Measurements from ENCODE around the gene GLG1.
"Not testable (repeated sequence)": the region's sequence is repeated elsewhere in the genome, so short reads cannot be mapped to it uniquely, and the experiment has no call there.

The GLG1 gene

DNA sequence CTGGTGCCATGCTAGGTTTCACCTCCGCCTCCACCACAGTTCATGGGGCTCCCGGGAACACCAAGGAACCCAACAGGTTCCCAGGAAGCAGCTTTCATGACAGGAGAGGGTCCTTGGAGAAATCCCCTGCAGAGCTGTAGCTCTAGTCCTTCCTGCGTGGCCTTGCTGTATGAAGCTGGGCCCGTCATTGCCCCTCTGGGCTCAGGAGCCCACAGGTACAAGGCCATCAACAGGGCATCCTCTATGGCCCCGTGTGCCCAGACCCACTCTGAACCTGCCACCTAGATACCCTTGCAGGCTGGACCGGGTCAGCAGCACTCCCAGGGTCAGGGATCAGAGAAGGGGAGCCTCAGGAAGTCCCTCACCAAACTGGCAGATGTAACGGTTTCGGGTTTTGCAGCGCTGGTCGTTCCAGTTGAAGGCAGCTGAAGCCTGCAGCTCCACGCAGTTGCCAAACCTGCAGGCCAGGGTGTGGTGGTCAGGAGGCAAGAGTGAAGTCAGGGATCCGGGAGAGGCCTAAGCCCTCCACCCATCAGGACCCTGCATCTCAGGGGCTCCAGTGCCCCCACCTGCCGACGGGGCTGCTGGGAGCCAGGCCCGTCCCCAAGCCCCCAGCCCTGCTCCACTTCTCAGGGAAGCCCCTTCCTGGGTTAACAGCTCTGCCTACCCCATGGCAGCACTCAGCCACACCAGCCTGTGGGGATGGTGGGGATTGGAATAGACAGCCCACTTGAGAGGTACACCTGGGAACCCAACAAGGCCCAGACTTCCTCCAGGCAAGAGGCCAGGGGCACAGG lies 197.5 kb downstream of the GLG1 start:
- not testable (repeated sequence) for DNase-seq (ENCODE audit: low read depth in 3 of 3)

DNA sequence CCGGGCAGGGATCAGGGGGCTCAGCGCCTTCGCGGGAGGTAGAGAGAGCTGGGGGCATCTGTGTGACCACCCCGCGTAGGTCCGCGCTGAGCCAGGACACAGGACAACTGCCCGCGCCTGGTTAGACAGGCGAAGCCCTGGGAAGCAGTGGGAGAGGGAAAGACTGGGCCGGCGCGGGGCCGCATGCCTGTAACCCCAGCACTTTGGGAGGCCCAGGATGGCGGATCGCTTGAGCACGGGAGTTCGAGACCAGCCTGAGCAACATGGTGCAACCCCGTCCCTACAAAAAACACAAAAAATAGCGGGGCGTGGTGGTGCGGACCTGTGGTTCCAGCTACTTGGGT lies 199.6 kb downstream of the GLG1 start:
- not testable (repeated sequence) for DNase-seq (ENCODE audit: low read depth in 3 of 3)

DNA sequence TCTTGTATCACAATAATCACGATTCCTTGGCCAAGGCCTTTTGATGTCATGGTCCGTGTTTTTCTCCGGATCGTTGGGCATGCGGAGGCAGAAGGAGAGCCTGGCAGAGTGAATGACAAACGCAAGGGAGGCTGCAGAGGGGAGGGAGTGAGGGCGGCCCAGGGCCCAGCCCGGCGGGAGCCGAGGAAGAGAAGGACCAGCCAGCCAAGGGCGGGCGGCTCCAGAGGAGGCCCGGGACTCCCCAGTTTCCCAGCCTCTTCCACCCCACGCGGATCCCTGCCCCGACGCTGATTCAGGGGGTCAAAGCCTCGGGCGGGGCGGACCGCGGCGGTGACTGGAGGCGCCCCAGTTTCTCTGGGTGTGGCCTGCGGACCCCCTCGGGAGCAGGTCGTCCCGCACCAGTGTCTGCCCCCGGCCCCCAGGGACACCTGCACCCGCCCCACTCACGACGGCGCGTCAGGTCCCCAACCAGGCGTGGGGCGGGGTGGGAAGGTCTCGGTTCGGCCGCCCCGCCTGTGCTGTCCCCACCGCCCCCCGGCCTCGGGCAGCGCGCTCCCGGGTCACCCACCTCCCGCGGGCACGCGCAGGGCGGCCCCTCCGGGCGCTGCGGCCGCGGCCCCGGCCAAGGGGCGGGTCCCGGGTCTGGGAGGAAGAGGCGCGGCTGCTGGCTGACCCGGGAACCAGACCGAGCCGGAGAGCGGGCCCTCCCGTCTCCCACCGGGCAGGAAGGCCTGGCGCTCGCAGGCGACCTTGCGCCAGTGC lies 200.1 kb downstream of the GLG1 start:
- DNase-seq (ENCODE audit: low read depth in 3 of 3) = not testable (repeated sequence)

DNA sequence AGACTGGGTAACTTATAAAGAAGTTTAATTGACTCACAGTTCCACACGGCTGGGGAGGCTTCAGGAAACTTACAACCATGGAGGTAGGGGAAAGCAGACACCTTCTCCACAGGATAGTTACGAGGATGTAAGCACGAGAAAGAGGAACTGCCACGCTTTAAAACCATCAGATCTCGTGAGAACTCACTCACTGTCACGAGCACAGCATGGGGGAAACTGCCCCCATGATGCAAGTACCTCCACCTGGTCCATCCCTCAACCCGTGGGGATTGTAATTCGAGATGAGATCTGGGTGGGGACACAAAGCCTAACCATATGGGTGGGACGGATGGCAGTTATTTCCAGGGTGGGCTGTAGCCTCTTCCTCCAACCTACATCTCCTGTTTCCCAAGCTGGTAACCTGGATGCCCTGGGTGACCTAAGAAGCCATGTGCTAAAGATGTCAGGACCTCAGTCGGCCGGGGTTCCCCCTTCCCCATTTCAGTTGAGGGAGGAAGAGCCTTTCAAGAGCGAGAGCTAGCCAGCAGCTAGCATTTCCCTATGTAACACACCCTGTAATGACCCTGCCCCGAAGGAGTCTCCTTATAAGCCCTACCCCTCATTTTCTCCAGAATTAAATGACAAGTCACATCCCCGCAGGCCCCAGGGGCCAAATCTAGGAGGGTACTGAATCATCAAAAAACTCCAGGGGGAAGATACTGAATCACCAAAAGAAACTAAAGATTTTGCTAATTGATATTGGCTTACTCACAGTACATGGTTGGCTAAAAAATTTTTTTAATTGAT lies 202.6 kb downstream of the GLG1 start:
- DNase-seq (ENCODE audit: low read depth in 3 of 3) = not testable (repeated sequence)

DNA sequence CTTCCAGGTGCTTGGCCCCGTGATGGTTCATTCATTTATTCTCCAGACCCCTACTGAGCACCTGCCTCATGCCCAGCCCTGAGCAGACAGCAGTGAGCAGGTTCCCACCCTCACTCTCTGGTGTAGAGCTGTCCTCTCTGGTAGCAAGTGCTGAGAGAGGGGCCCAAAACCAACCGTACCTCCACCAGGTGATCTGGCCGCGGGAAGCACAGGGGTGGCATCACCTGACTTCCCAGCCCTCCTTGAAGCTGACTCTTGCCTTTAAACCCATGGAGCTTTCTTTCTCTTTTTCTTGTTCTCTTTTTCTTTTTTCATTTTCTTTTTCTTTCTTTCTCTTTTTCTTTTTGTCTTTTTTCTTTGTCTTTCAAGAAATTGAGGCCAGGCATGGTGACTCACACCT lies 206.7 kb downstream of the GLG1 start:
- DNase-seq (ENCODE audit: low read depth in 3 of 3) = not testable (repeated sequence)

DNA sequence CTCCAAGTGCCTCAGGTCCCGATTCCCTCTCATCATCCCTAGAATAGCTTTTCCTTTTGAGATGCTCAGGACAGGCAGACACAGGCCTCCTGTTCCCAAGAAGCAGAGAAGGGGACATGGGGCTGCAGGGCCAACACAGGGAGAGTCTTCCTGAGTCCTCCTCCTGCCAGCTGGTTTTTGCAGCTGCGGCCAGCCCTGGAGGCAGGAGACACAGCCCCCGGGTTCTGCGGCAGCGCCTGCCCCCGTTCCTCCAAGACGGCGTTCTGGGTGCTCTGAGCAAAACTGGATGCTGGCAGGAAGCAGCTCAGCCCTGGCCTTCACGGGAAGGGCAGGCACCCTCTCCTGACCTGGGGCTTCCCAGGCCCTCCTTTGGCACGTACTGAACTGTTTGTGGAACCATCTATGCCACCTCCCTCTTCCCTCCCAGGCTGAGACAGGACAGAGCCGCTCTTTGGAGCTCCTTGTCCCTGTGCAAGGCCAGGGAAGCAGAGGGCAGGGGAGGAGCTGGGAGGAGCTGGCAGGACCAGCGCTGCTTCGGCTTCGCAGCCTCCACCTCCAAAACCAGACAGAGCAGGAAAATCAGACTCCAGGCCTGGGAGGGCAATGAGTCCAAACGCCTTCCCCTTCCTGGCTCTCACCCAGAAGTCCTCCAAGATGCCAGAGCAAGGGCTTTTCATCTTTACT lies 208.6 kb downstream of the GLG1 start:
- not testable (repeated sequence) for DNase-seq (ENCODE audit: low read depth in 3 of 3)
